Activated CD4-positive, alpha-beta T cell treated with anti-CD3 and anti-CD28 coated beads, Interleukin-2, amount 10 ng/mL, durations not matched to agents 7 days and 5 days (primary cell): ENCODE results near the gene LRRC53. TPM values are rescaled to one million over a fixed set of nuclear protein-coding genes. Genes with fewer than 3 reads are reported as not detected.

Experiments
- CTCF ChIA-PET: fragments of 350-600 bp; sonication (Branson Sonifier 250); formaldehyde crosslinking; loops from one replicate; lab custom pipeline; 2021; ENCODE audit warnings: antibody characterized with exemption; lab: Charles Lee
- POLR2A ChIA-PET: fragments of 350-600 bp; sonication (Branson Sonifier 250); formaldehyde crosslinking; loops from one replicate; lab custom pipeline; 2021; ENCODE audit warnings: antibody characterized with exemption; lab: Charles Lee
- DNase-seq: peaks from one replicate; pipeline ENCODE4 v3.0.0-alpha.2; 2020
- H3K27ac Mint-ChIP-seq: one replicate; pipeline ENCODE4 v1.8.0; 2021; ENCODE audit warnings: mild to moderate bottlenecking, moderate library complexity, mixed read lengths
- H3K27me3 Mint-ChIP-seq: one replicate; pipeline ENCODE4 v1.8.0; 2021; ENCODE audit warnings: mixed read lengths
- H3K36me3 Mint-ChIP-seq: one replicate; pipeline ENCODE4 v1.8.0; 2021; ENCODE audit warnings: low read depth, mixed read lengths
- H3K4me1 Mint-ChIP-seq: one replicate; pipeline ENCODE4 v1.8.0; 2021; ENCODE audit warnings: mixed read lengths
- H3K4me3 Mint-ChIP-seq: one replicate; pipeline ENCODE4 v1.8.0; 2021; ENCODE audit warnings: mild to moderate bottlenecking, moderate library complexity, mixed read lengths
- H3K9me3 Mint-ChIP-seq: one replicate; pipeline ENCODE4 v1.8.0; 2021; ENCODE audit warnings: mixed read lengths
- total RNA-seq, 2 experiments: library from RNA; stranded (reverse); gene quantifications; one replicate each; pipeline ENCODE4 v1.2.3, GENCODE V29; 2021

The LRRC53 gene
- total RNA-seq, 2 experiments from 2014 or later, result not detected

GRCh38 chr1:74481607-74482006 lies 30.8 kb downstream of the LRRC53 start:
- POLR2A ChIA-PET, result no interaction called here

GRCh38 chr1:74480068-74480467 lies 32.3 kb downstream of the LRRC53 start:
- H3K27me3 Mint-ChIP-seq, result peaks cover 5% of the 10 kb centered on the region
- H3K27ac Mint-ChIP-seq, result no peak overlapping the region
- CTCF ChIA-PET, result no interaction called here
- DNase-seq, result no peak
- no peak overlapping the region for H3K4me3 Mint-ChIP-seq
- POLR2A ChIA-PET, result no interaction called here
- H3K36me3 Mint-ChIP-seq, result no peaks in the 10 kb centered on the region
- H3K4me1 Mint-ChIP-seq, result no peaks in the 10 kb centered on the region
- no peaks in the 10 kb centered on the region for H3K9me3 Mint-ChIP-seq

More at GRCh38 chr1:74481607-74482006, 30.8 kb downstream of the LRRC53 start:
- CTCF ChIA-PET, result no interaction called here
- no peak for DNase-seq
- peaks cover 2% of the 10 kb centered on the region for H3K27me3 Mint-ChIP-seq
- H3K36me3 Mint-ChIP-seq, result no peaks in the 10 kb centered on the region
- H3K4me3 Mint-ChIP-seq, result no peak overlapping the region
- H3K9me3 Mint-ChIP-seq, result no peaks in the 10 kb centered on the region
- H3K4me1 Mint-ChIP-seq, result no peaks in the 10 kb centered on the region
- H3K27ac Mint-ChIP-seq, result no peak overlapping the region

- Mint-ChIP-seq H3K4me1 (no peaks in the 10 kb centered on the region), H3K9me3 (no peaks in the 10 kb centered on the region), H3K27me3 (peaks cover 3% of the 10 kb centered on the region), H3K4me3 (no peak overlapping the region), H3K36me3 (no peaks in the 10 kb centered on the region), H3K27ac (no peak overlapping the region)
- DNase-seq, result no peak
- CTCF ChIA-PET, result no interaction called here
- POLR2A ChIA-PET, result no interaction called here
Observed at GRCh38 chr1:74478979-74479378, 33.4 kb downstream of the LRRC53 start.

- no peaks in the 10 kb centered on the region for H3K9me3 Mint-ChIP-seq
- H3K27ac Mint-ChIP-seq, result no peak overlapping the region
- ChIA-PET CTCF (no interaction called here), POLR2A (no interaction called here)
- no peaks in the 10 kb centered on the region for H3K36me3 Mint-ChIP-seq
- DNase-seq, result no peak
- H3K4me3 Mint-ChIP-seq, result no peak overlapping the region
- H3K4me1 Mint-ChIP-seq, result no peaks in the 10 kb centered on the region
- H3K27me3 Mint-ChIP-seq, result peaks cover 3% of the 10 kb centered on the region
Observed at GRCh38 chr1:74474585-74474984, 37.8 kb downstream of the LRRC53 start.

- no peak for DNase-seq
- POLR2A ChIA-PET, result no interaction called here
- Mint-ChIP-seq H3K9me3 (no peaks in the 10 kb centered on the region), H3K4me1 (no peaks in the 10 kb centered on the region), H3K27me3 (peaks cover 5% of the 10 kb centered on the region), H3K36me3 (no peaks in the 10 kb centered on the region), H3K27ac (no peak overlapping the region), H3K4me3 (no peak overlapping the region)
- CTCF ChIA-PET, result no interaction called here
Observed at GRCh38 chr1:74471470-74471869, 40.9 kb downstream of the LRRC53 start.

- no peaks in the 10 kb centered on the region for H3K36me3 Mint-ChIP-seq
- ChIA-PET CTCF (no interaction called here), POLR2A (no interaction called here)
- no peak overlapping the region for H3K4me3 Mint-ChIP-seq
- H3K27me3 Mint-ChIP-seq, result peaks cover 2% of the 10 kb centered on the region
- H3K27ac Mint-ChIP-seq, result no peak overlapping the region
- H3K4me1 Mint-ChIP-seq, result no peaks in the 10 kb centered on the region
- no peak for DNase-seq
- no peaks in the 10 kb centered on the region for H3K9me3 Mint-ChIP-seq
Observed at GRCh38 chr1:74470936-74471335, 41.5 kb downstream of the LRRC53 start.

- peaks cover 2% of the 10 kb centered on the region for H3K27me3 Mint-ChIP-seq
- ChIA-PET CTCF (no interaction called here), POLR2A (no interaction called here)
- no peaks in the 10 kb centered on the region for H3K9me3 Mint-ChIP-seq
- no peaks in the 10 kb centered on the region for H3K36me3 Mint-ChIP-seq
- no peak overlapping the region for H3K27ac Mint-ChIP-seq
- no peak for DNase-seq
- no peaks in the 10 kb centered on the region for H3K4me1 Mint-ChIP-seq
- no peak overlapping the region for H3K4me3 Mint-ChIP-seq
Observed at GRCh38 chr1:74470251-74470650, 42.2 kb downstream of the LRRC53 start.

- Mint-ChIP-seq H3K36me3 (no peaks in the 10 kb centered on the region), H3K27me3 (peaks cover 2% of the 10 kb centered on the region), H3K4me1 (no peaks in the 10 kb centered on the region), H3K27ac (no peak overlapping the region), H3K9me3 (no peaks in the 10 kb centered on the region), H3K4me3 (no peak overlapping the region)
- DNase-seq, result no peak
- CTCF ChIA-PET, result no interaction called here
- POLR2A ChIA-PET, result no interaction called here
Observed at GRCh38 chr1:74468982-74469603, 43.3 kb downstream of the LRRC53 start.

GRCh38 chr1:74467786-74468377 lies 44.5 kb downstream of the LRRC53 start:
- CTCF ChIA-PET, result no interaction called here
- no peaks in the 10 kb centered on the region for H3K9me3 Mint-ChIP-seq

GRCh38 chr1:74465193-74465681 lies 47.2 kb downstream of the LRRC53 start:
- DNase-seq, result no peak
- POLR2A ChIA-PET, result no interaction called here
- CTCF ChIA-PET, result no interaction called here

More at GRCh38 chr1:74467786-74468377, 44.5 kb downstream of the LRRC53 start:
- Mint-ChIP-seq H3K27me3 (peaks cover 2% of the 10 kb centered on the region), H3K27ac (no peak overlapping the region), H3K36me3 (no peaks in the 10 kb centered on the region), H3K4me3 (no peak overlapping the region), H3K4me1 (no peaks in the 10 kb centered on the region)
- POLR2A ChIA-PET, result no interaction called here
- no peak for DNase-seq

GRCh38 chr1:74464037-74464436 lies 48.4 kb downstream of the LRRC53 start:
- Mint-ChIP-seq H3K27ac (no peak overlapping the region), H3K4me3 (no peak overlapping the region), H3K4me1 (no peaks in the 10 kb centered on the region), H3K27me3 (peaks cover 2% of the 10 kb centered on the region), H3K9me3 (no peaks in the 10 kb centered on the region), H3K36me3 (no peaks in the 10 kb centered on the region)
- ChIA-PET POLR2A (no interaction called here), CTCF (no interaction called here)
- no peak for DNase-seq

More at GRCh38 chr1:74465193-74465681, 47.2 kb downstream of the LRRC53 start:
- Mint-ChIP-seq H3K27me3 (peaks cover 2% of the 10 kb centered on the region), H3K36me3 (no peaks in the 10 kb centered on the region), H3K9me3 (no peaks in the 10 kb centered on the region), H3K4me1 (no peaks in the 10 kb centered on the region), H3K4me3 (no peak overlapping the region), H3K27ac (no peak overlapping the region)

GRCh38 chr1:74463333-74463988 lies 49.0 kb downstream of the LRRC53 start:
- Mint-ChIP-seq H3K36me3 (no peaks in the 10 kb centered on the region), H3K4me3 (no peak overlapping the region), H3K27me3 (peaks cover 2% of the 10 kb centered on the region), H3K9me3 (no peaks in the 10 kb centered on the region), H3K4me1 (no peaks in the 10 kb centered on the region), H3K27ac (no peak overlapping the region)
- DNase-seq, result no peak
- CTCF ChIA-PET, result no interaction called here
- POLR2A ChIA-PET, result no interaction called here

GRCh38 chr1:74457253-74457652 lies 55.2 kb downstream of the LRRC53 start:
- no peaks in the 10 kb centered on the region for H3K27me3 Mint-ChIP-seq
- CTCF ChIA-PET, result no interaction called here

More at GRCh38 chr1:74457253-74457652, 55.2 kb downstream of the LRRC53 start:
- Mint-ChIP-seq H3K9me3 (no peaks in the 10 kb centered on the region), H3K4me1 (no peaks in the 10 kb centered on the region), H3K27ac (no peak overlapping the region), H3K4me3 (no peak overlapping the region), H3K36me3 (no peaks in the 10 kb centered on the region)
- no peak for DNase-seq
- POLR2A ChIA-PET, result no interaction called here
